ENCODE measurements around the gene USP17L13.
"Not testable (repeated sequence)": the region's sequence is repeated elsewhere in the genome, so short reads cannot be mapped to it uniquely, and the experiment has no call there.

USP17L13 gene

GRCh38 chr4:9224596-9224995 lies at the start of gene USP17L13:
USP17L13 (plus strand) TSS chr4:9224896; CDS start chr4:9224896, 0 bp downstream.
- POLR2A ChIA-PET; H3K4me3 ChIP-seq (ENCODE audit: low read depth, low read length); CTCF ChIA-PET; DNase-seq (ENCODE audit: low read depth, low spot score): not testable (repeated sequence)

GRCh38 chr4:9210357-9210756 lies 14.3 kb upstream of the USP17L13 start, which contains the start of gene USP17L10:
USP17L10 (plus strand) TSS chr4:9210657; CDS start chr4:9210657, 0 bp downstream.
- DNase-seq (ENCODE audit: low read depth, low spot score); H3K4me3 ChIP-seq (ENCODE audit: low read depth, low read length); POLR2A ChIA-PET; CTCF ChIA-PET: not testable (repeated sequence)

- H3K4me3 ChIP-seq (ENCODE audit: low read depth, low read length); CTCF ChIA-PET; POLR2A ChIA-PET; DNase-seq (ENCODE audit: low read depth, low spot score): not testable (repeated sequence)
These were observed 10.0 kb upstream of the USP17L13 start for GRCh38 chr4:9214701-9215100.

GRCh38 chr4:9215105-9215504 lies 9.6 kb upstream of the USP17L13 start, which contains the start of gene USP17L11:
USP17L11 (plus strand) TSS chr4:9215405; CDS start chr4:9215405, 0 bp downstream.
- POLR2A ChIA-PET; H3K4me3 ChIP-seq (ENCODE audit: low read depth, low read length): not testable (repeated sequence)

GRCh38 chr4:9219852-9220251 lies 4.8 kb upstream of the USP17L13 start, which contains the start of gene USP17L12:
USP17L12 (plus strand) TSS chr4:9220152; CDS start chr4:9220152, 0 bp downstream.
- CTCF ChIA-PET; POLR2A ChIA-PET; H3K4me3 ChIP-seq (ENCODE audit: low read depth, low read length); DNase-seq (ENCODE audit: low read depth, low spot score): not testable (repeated sequence)

More at GRCh38 chr4:9215105-9215504, 9.6 kb upstream of the USP17L13 start, which contains the start of gene USP17L11:
- CTCF ChIA-PET; DNase-seq (ENCODE audit: low read depth, low spot score): not testable (repeated sequence)

- CTCF ChIA-PET; H3K4me3 ChIP-seq (ENCODE audit: low read depth, low read length); DNase-seq (ENCODE audit: low read depth, low spot score); POLR2A ChIA-PET: not testable (repeated sequence)
These were observed 5.6 kb downstream of the USP17L13 start for GRCh38 chr4:9230249-9230648.

GRCh38 chr4:9234085-9234484 lies 9.4 kb downstream of the USP17L13 start, which contains the start of gene USP17L15:
USP17L15 (plus strand) TSS chr4:9234385; CDS start chr4:9234385, 0 bp downstream.
- DNase-seq (ENCODE audit: low read depth, low spot score); H3K4me3 ChIP-seq (ENCODE audit: low read depth, low read length); CTCF ChIA-PET; POLR2A ChIA-PET: not testable (repeated sequence)

- DNase-seq (ENCODE audit: low read depth, low spot score); H3K4me3 ChIP-seq (ENCODE audit: low read depth, low read length); CTCF ChIA-PET; POLR2A ChIA-PET: not testable (repeated sequence)
These were observed 13.8 kb downstream of the USP17L13 start for GRCh38 chr4:9238461-9238860.

GRCh38 chr4:9243579-9243978 lies 18.9 kb downstream of the USP17L13 start, which contains the start of gene USP17L17:
USP17L17 (plus strand) TSS chr4:9243879; CDS start chr4:9243879, 0 bp downstream.
- CTCF ChIA-PET; DNase-seq (ENCODE audit: low read depth, low spot score); H3K4me3 ChIP-seq (ENCODE audit: low read depth, low read length); POLR2A ChIA-PET: not testable (repeated sequence)

- H3K4me3 ChIP-seq (ENCODE audit: low read depth, low read length); POLR2A ChIA-PET; CTCF ChIA-PET; DNase-seq (ENCODE audit: low read depth, low spot score): not testable (repeated sequence)
These were observed 23.4 kb downstream of the USP17L13 start, which contains the start of gene USP17L18 for GRCh38 chr4:9247953-9248680. USP17L18 (plus strand) TSS chr4:9248630; CDS start chr4:9248630, 0 bp downstream.

GRCh38 chr4:9253078-9253477 lies 28.4 kb downstream of the USP17L13 start, which contains the start of gene USP17L19:
USP17L19 (plus strand) TSS chr4:9253378; CDS start chr4:9253378, 0 bp downstream.
- H3K4me3 ChIP-seq (ENCODE audit: low read depth, low read length); DNase-seq (ENCODE audit: low read depth, low spot score); CTCF ChIA-PET; POLR2A ChIA-PET: not testable (repeated sequence)

- H3K4me3 ChIP-seq (ENCODE audit: low read depth, low read length); DNase-seq (ENCODE audit: low read depth, low spot score); CTCF ChIA-PET; POLR2A ChIA-PET: not testable (repeated sequence)
These were observed 33.1 kb downstream of the USP17L13 start, which contains the start of gene USP17L20 for GRCh38 chr4:9257824-9258223. USP17L20 (plus strand) TSS chr4:9258124; CDS start chr4:9258124, 0 bp downstream.

- POLR2A ChIA-PET; H3K4me3 ChIP-seq (ENCODE audit: low read depth, low read length); DNase-seq (ENCODE audit: low read depth, low spot score); CTCF ChIA-PET: not testable (repeated sequence)
These were observed 37.9 kb downstream of the USP17L13 start, which contains the start of gene USP17L21 for GRCh38 chr4:9262572-9262971. USP17L21 (plus strand) TSS chr4:9262872; CDS start chr4:9262872, 0 bp downstream.

GRCh38 chr4:9267319-9267718 lies 42.6 kb downstream of the USP17L13 start, which contains the start of gene USP17L22:
USP17L22 (plus strand) TSS chr4:9267619; CDS start chr4:9267619, 0 bp downstream.
- DNase-seq (ENCODE audit: low read depth, low spot score); CTCF ChIA-PET; POLR2A ChIA-PET; H3K4me3 ChIP-seq (ENCODE audit: low read depth, low read length): not testable (repeated sequence)

- POLR2A ChIA-PET; DNase-seq (ENCODE audit: low read depth, low spot score): not testable (repeated sequence)
These were observed 47.0 kb downstream of the USP17L13 start for GRCh38 chr4:9271719-9272118.

More at GRCh38 chr4:9271719-9272118, 47.0 kb downstream of the USP17L13 start:
- CTCF ChIA-PET; H3K4me3 ChIP-seq (ENCODE audit: low read depth, low read length): not testable (repeated sequence)

Measured in AG04449 (cell line).